DOHH2 (cell line): Measurements from ENCODE around the gene PBRM1.
A peak's percentile ranks its signal among the peaks of the same experiment; 100 is the strongest.

ENCODE experiments used
- H3F3A ChIP-seq: fragments of 200-600 bp; sonication (generic), shearing (Covaris generic); 2 replicates; pipeline ENCODE4 v1.6.0; 2016; ENCODE audit warnings: antibody characterized with exemption, mild to moderate bottlenecking; ENCODE audit not compliant: control insufficient read depth, insufficient read depth
- H3K27ac ChIP-seq: fragments of 200-600 bp; sonication (generic); 2 replicates; pipeline ENCODE4 v1.5.1; 2014; ENCODE audit warnings: low read depth, mild to moderate bottlenecking, low read length, moderate library complexity
- H3K27me3 ChIP-seq: fragments of 200-600 bp; sonication (generic); 2 replicates; pipeline ENCODE4 v1.6.1; 2014; ENCODE audit warnings: mild to moderate bottlenecking, low read length, mixed read lengths; ENCODE audit not compliant: control insufficient read depth
- H3K36me3 ChIP-seq: fragments of 200-600 bp; sonication (generic); 2 replicates; pipeline ENCODE4 v1.6.1; 2014; ENCODE audit warnings: mild to moderate bottlenecking, low read length, moderate library complexity, mixed read lengths; ENCODE audit not compliant: control insufficient read depth
- H3K4me1 ChIP-seq: fragments of 200-600 bp; sonication (generic); 2 replicates; pipeline ENCODE4 v1.6.1; 2014; ENCODE audit warnings: mild to moderate bottlenecking, low read length, mixed read lengths; ENCODE audit not compliant: control insufficient read depth
- H3K4me2 ChIP-seq: fragments of 200-600 bp; sonication (generic); 2 replicates; pipeline ENCODE4 v1.6.0; 2014; ENCODE audit warnings: mild to moderate bottlenecking, low read length, moderate library complexity
- H3K4me3 ChIP-seq: fragments of 200-600 bp; sonication (generic); 2 replicates; pipeline ENCODE4 v1.5.1; 2014; ENCODE audit warnings: mild to moderate bottlenecking, low read length, mixed read lengths
- H3K79me2 ChIP-seq: fragments of 200-600 bp; sonication (generic); 2 replicates; pipeline ENCODE4 v1.6.1; 2014; ENCODE audit warnings: mild to moderate bottlenecking, low read length, mixed read lengths; ENCODE audit not compliant: control insufficient read depth
- H3K9me2 ChIP-seq: fragments of 200-600 bp; sonication (generic); replicated peaks from 2 replicates; pipeline ENCODE4 v1.6.1; 2014; ENCODE audit warnings: mild to moderate bottlenecking, low read length, mixed read lengths; ENCODE audit not compliant: control insufficient read depth
- H3K9me3 ChIP-seq: fragments of 200-600 bp; sonication (generic); 2 replicates; pipeline ENCODE4 v1.6.1; 2014; ENCODE audit warnings: antibody characterized with exemption, low read length, mixed read lengths; ENCODE audit not compliant: control insufficient read depth, insufficient read depth
- H4K20me1 ChIP-seq: fragments of 200-600 bp; sonication (generic); 2 replicates; pipeline ENCODE4 v1.6.0; 2014; ENCODE audit warnings: low read depth, mild to moderate bottlenecking, antibody characterized with exemption, low read length, moderate library complexity; ENCODE audit not compliant: control insufficient read depth, insufficient read depth
- CTCF ChIP-seq: fragments of 200-600 bp; sonication (generic); IDR thresholded peaks from one replicate; pipeline ENCODE4 v1.5.1; 2014; ENCODE audit warnings: antibody characterized with exemption, mild to moderate bottlenecking, low read depth, low read length; ENCODE audit not compliant: poor library complexity, severe bottlenecking
- EZH2phosphoT487 ChIP-seq: fragments of 200-600 bp; sonication (generic); IDR thresholded peaks from 2 replicates; pipeline ENCODE4 v1.6.1; 2017; ENCODE audit warnings: borderline replicate concordance, mild to moderate bottlenecking, antibody characterized with exemption, low read length, moderate library complexity, mixed read lengths

Gene PBRM1

GRCh38 chr3:52537726-52538421, 147.8 kb downstream of the PBRM1 start:
- H3K27me3 ChIP-seq: no peaks in the 10 kb centered on the region
- peaks cover 16% of the 10 kb centered on the region for H4K20me1 ChIP-seq
- H3K9me3 ChIP-seq: no peaks in the 10 kb centered on the region
- H3K27ac ChIP-seq: no peak overlapping the region
- peak overlapping the region; percentile 91 for H3K4me3 ChIP-seq
- H3K79me2 ChIP-seq: peaks cover 63% of the 10 kb centered on the region
- H3F3A ChIP-seq: peaks cover 15% of the 10 kb centered on the region
- H3K9me2 ChIP-seq: no peaks in the 10 kb centered on the region
- peak overlapping the region; percentile 92 for H3K4me2 ChIP-seq
- peaks cover 44% of the 10 kb centered on the region for H3K36me3 ChIP-seq
- H3K4me1 ChIP-seq: peaks cover 41% of the 10 kb centered on the region
- TF ChIP-seq EZH2phosphoT487 (no peak), CTCF (no peak)

DNA sequence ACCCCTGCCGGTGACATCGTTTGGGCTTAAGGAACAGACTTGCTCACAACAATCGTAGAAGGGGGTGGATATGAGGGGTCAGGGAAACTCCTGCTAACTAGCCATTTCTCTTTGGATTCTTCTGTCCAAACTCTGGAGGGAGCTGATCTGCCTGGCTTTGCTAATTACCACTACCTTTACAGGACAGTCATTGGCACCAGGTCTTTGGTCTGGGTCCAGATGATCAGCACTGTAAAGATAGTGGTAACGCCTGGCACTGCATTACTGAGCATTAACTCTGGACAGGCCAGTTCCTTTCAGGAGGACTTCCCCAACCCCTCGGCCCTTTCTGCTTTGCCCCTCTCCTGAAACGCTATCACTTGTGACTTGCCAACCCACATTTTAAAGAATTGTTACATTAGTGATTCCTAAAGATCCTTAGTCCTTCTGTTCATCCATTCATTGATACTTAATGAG, 148.5 kb downstream of the PBRM1 start:
- peaks cover 68% of the 10 kb centered on the region for H3K79me2 ChIP-seq

GRCh38 chr3:52536369-52537164, 149.1 kb downstream of the PBRM1 start, which contains the start of gene UQCC5:
UQCC5 (plus strand) TSS chr3:52536605; CDS start chr3:52536756, 151 bp downstream.
- Histone ChIP-seq H3K4me1 (peaks cover 52% of the 10 kb centered on the region), H3K9me3 (no peaks in the 10 kb centered on the region), H3K79me2 (peaks cover 68% of the 10 kb centered on the region), H3K4me2 (peak within 1 kb of the TSS; percentile 92), H3K27me3 (no peaks in the 10 kb centered on the region), H4K20me1 (peaks cover 21% of the 10 kb centered on the region), H3K4me3 (peak within 1 kb of the TSS; percentile 91), H3K9me2 (no peaks in the 10 kb centered on the region), H3F3A (peaks cover 15% of the 10 kb centered on the region), H3K27ac (peak within 1 kb of the TSS; percentile 45), H3K36me3 (peaks cover 49% of the 10 kb centered on the region)
- no peak for TF ChIP-seq CTCF
- TF ChIP-seq EZH2phosphoT487: no peak

More for the DNA sequence above, 148.5 kb downstream of the PBRM1 start:
- Histone ChIP-seq H3K27me3 (no peaks in the 10 kb centered on the region), H3K4me1 (peaks cover 46% of the 10 kb centered on the region), H3K36me3 (peaks cover 48% of the 10 kb centered on the region), H3K27ac (peak overlapping the region; percentile 45), H3K4me3 (peak overlapping the region; percentile 91), H3K4me2 (peak overlapping the region; percentile 92), H3K9me2 (no peaks in the 10 kb centered on the region), H3F3A (peaks cover 15% of the 10 kb centered on the region), H4K20me1 (peaks cover 18% of the 10 kb centered on the region), H3K9me3 (no peaks in the 10 kb centered on the region)
- no peak for TF ChIP-seq EZH2phosphoT487
- TF ChIP-seq CTCF: no peak
